Inflammatory macrophage (primary cell): ENCODE measurements around the gene UQCRC2.
"Not testable (repeated sequence)": the region's sequence is repeated elsewhere in the genome, so short reads cannot be mapped to it uniquely, and the experiment has no call there.

Source experiments
- DNase-seq, 2 donors: peaks; one replicate each; pipeline ENCODE4 v3.0.0-alpha.2; 2020 to 2022
- total RNA-seq, 18 experiments: gene quantifications; one replicate each; lab custom pipeline; 2026; ENCODE audit warnings: mixed read lengths in 6 of 18, inconsistent platforms in 2 of 18; lab: John Stamatoyannopoulos, UW

UQCRC2 gene
- 140 to 347 (median 270) reads per million in 18 experiments for total RNA-seq

DNA sequence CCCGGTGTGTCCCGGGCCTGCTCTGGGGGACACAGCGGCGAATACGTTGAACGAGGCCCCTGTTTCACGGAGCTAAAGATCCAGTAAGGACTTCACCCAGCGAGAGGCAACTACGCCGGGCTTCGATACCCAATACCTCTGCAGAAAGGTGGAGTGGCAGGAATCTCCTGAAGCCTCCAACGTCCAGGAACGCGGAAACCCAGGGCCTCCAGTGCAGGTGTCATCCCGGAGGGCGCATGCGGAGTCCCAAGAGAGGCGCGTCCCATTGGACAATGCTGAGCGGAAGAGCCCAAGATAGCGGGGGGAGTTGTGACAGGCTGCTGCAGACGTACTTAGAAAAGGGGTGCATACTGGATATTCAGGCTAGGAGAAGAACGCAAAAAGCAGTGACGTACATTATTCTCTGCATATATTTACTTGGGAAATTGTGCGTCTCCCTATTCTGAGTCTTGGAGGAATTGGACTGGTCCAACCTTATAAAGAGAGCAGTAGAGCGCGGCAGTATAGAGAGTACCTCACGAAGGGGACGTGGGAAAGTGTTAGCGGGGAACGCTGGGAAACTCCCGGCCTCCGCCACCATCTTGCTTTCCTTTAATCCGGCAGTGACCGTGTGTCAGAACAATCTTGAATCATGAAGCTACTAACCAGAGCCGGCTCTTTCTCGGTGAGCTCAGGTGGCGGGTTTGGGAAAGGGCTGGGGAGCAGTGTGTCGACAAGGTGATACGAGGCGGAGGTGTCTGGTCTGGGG is at the start of gene UQCRC2:
UQCRC2 (plus strand) TSS at position 569 of the 748 bp plus-strand sequence; CDS start at position 632, 63 bp downstream.
- DNase-seq, result peak; percentile 92 to 94

DNA sequence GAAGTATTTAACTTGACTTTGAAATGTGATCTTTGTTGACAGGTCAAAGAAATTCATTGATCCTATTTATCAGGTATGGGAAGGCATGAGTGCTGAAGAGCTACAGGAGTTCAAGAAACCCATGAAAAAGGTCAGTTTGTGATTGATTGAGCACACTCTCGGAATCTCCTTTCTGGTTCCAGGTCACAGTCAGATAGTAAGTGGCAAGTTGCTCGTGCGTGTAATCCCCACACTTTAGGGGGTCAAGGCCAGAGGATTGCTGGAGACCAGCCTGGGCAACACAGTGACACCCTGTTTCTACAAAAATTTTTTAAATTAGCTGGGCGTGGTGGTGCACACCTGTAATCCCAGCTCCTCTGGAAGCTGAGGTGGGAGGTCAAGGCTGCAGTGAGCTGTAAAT is 20.5 kb upstream of the UQCRC2 start:
- not testable (repeated sequence) for DNase-seq

DNA sequence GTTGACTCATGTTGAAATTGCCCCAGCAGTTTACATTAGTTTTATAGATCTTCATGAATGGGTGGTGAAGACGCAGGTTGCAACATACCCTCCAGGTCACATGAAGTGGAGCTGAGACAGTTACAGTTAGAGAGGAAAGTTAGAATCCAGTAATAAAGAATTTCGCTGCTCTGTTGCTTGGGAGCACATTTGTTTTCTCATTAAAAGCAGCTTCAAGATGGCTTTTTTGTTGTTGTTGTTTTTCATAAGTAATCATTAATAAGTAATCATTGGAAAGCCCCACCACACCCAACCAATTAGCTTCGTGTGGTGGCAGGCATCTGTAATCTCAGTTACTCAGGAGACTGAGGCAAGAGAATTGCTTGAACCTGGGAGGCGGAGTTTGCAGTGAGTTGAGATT is 19.8 kb upstream of the UQCRC2 start:
- DNase-seq, result not testable (repeated sequence)

DNA sequence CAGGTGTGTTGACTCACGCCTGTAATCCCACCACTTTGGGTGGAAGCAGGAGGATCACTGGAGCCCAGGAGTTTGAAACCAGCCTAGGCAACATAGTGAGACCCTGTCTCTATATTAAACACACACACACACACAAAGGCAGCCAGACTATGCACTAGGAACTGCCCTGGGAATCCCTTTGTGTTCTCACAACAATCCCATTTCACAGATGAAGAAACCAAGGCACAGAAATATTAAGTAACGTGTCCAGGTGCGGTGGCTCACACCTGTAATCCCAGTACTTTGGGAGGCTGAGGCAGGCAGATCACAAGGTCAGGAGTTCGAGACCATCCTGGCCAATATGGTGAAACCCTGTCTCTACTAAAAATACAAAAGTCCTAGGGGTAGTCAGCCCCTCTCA is 19.4 kb upstream of the UQCRC2 start:
- not testable (repeated sequence) for DNase-seq

DNA sequence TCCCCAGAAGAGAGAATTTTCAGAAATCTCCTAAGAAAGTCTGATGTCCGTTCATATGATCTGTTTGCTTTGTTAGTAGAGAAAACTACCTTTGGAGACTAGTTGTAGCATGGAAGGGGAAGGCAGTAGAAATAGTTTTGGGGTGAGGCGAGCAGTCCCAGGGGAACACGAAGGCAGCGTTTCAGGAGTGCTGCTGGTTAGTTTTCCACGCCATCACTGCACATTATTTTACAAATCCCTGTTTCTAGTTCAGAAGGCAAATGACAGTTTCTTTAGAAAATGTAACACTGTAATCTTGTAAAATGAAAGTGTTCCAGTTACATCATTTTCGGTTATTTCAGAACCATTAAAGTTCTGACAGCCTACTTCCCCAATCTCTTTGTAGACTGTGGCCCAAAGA is 16.9 kb upstream of the UQCRC2 start:
- peak in 1 of 2 donors; percentile 38 for DNase-seq

DNA sequence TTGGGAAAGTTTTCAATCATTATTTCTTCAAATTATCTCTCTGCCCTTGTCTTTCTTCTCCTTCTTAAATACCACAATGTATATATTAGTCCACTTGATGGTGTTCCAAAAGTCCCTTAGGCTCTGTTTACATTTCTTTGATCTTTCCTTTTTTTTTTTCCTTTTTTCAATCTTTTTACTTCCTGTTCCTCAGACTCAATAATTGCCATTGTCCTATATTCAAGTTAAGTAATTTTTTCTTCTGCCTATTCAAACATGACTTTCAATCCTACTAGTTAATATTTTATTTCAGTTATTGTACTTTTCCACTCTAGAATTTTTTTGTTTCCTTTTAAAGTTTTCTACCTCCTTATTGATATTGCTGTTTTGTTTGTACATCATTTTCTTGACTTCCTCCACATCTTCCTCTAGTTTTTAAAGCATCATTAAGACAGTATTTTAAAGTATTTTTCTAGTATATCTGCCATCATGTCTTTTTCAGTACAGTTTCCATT is 15.8 kb upstream of the UQCRC2 start:
- no peak for DNase-seq

DNA sequence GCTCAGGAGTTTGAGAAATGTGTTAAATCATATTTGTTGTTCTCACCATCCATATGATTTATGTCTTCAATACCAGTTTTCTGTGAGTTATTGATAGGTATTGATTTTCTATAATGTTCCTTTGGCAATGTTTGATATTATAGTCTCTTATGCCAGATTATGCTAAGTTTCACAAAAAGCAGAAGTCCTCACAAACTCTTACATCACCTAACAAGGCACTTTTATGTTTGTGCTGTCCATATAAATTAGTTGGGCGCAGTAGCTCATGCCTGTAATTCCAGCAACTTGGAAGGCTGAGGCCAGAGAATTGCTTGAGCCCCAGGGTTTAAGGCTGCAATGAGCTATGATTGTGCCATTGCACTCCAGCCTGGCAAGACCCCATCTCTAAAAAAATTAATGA is 12.6 kb upstream of the UQCRC2 start:
- peak; percentile 7 to 32 for DNase-seq

DNA sequence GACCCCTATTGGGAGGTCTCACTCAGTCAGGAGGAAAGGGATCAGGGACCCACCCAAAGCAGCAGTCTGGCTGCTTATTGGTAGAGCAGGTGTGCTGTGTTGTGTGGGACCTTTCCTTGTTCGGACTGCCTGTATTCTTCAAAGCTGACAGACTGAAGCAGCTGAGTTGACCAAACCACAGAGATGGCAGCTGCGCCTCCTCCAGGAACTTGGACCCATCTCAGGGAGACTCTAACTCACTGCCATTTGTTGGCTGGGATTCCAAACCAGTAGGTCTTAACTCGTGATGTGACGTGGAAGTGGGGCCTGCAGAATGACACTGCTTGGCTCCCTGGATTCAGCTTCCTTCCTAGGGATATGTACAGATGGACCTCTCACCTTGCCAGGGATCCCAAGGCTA is 9.6 kb upstream of the UQCRC2 start:
- DNase-seq, result no peak

DNA sequence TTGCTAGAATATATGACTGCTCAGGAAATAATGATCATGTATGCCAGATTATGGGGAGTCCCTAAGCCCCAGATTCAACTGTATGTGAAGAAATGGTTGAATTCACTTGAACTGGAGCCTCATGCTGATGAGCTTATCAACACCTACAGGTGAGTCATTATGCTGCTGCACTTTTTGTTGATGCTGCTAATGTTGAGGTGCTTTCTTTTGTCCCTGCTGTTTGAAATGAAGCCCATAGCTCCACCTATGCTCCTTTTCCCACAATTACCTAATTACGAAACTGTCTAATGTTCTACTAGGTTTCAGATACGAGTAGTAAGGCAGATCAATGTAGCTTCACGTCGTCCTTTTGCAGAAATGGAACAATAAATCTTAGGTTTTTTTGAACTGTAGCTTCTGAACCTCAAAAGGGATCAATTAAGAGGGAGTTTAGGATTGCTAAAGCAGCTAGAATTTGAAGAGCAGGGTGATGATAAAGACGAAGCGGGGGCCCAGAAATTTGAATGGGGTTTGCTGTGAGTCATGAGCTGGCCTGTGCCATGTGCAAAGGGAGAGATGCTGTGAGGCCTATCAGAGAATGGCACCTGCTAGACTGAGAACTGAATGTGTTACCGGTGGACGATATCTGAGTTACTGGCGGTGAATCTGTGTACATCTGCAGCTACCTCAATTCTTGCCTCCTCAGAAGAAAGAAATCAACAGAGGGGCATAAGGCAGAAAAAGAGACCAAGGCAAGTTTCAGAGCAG is 6.1 kb upstream of the UQCRC2 start:
- DNase-seq, result no peak

DNA sequence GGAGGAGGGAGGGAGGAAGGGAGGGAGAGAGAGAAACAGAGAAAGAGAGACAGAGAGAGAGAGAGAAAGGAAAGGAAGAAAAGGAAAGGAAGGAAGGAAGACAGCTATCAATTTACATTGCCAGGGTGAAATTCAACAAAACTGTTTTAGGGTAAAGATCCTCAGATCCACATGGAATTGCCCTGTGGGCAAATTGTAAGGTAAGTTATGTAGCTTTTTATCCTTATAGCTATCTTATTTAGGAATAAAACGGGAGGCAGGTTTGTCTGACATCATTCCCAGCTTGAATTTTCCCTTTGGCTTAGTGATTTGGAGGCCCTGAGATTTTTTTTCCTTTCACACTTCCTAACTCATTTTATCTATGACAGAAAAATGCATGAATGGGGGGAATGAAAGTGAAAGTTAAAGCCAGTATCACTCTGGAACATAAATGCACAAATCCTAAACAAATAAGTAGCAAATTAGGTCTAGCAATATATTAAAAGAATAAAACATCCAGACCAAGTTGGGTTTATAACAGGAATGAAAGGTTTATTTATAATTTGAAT is 3.4 kb upstream of the UQCRC2 start:
- DNase-seq, result no peak

DNA sequence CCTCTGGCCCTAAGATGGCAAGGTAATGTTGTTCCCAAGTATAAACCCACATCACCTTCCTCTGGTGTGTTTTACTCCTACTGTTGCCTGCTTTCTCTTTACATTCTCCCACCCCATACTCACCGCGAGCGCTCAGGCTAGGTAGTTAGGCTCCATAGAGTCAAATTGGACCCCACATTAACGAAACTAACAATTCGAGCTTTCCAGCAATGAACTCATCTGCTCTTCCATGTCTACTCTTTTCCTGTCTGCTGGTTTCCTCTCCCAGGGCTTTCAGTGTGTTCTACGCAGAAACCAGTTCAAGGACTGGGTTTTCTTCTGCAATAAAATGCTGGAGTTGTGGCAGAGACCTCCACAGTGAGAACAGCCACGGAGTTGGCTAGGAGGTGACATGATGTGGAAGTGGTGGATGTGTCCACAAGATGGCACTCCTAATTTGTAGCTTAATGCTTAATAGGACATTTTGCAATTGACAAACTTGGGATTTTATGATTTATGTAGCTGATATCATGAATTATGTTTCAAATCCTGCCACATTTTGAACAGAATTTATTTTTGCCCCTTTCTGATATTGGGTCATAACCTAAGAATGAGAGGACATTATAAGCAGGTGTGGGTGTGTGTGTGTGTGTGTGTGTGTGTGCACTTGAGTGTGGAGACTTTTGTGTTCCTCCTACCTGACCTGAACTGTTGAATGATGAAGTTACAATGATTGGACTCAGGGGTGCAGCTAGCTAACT is 2.2 kb upstream of the UQCRC2 start:
- peak; percentile 47 to 48 for DNase-seq

DNA sequence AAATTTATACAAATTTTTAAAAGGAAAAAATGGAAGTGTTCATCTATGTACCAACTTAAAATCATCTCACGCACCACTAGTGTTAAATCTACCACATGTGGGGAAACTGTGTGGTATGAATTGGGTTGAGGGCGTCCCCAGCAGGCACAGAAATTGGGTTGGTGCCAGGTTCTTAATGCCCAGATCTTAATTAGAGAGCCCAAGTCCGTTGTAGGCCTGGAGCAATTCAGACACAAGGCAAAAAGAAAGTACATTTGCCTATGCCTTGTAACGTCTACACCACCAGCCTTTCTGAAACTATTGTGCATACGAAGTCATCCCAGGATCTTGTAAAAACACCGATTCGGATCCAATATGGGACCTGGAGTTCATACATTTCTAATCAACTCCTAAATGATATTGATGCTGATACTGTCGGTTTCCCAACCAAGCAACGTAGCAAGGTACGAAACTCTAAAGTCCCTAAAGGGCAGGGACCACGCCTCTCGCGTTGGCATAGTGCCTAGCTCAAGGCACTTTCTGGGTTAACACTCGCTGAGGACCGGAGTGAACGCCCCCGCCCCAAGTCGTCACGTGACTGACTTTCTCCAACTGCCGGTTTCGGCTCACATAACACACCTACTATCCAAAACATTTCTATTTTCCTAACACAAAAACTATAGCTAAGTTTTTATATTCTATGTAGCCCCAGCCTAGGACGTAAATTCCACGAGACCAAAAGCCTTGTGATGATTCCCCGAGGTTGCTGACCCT is 945 bp upstream of the UQCRC2 start:
- peak; percentile 68 to 84 for DNase-seq

DNA sequence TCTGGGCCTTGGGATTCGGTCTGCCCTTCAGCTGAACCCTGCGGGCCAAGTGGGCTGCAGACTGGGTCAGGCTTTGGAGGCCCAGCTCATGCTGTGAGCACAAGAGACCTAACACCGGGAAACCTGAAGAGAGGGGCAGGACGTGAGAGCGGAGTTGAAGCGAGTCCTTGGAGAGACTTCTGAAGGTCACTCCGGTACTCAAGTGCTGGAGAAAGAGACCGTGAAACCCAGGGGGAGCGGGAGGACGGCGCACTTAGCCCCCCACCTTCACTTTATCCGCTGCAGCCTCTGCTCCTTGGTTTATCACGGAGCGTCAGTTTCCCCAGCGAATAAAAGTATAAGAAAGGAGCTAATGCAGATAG is 361 bp downstream of the UQCRC2 start:
- no peak for DNase-seq

DNA sequence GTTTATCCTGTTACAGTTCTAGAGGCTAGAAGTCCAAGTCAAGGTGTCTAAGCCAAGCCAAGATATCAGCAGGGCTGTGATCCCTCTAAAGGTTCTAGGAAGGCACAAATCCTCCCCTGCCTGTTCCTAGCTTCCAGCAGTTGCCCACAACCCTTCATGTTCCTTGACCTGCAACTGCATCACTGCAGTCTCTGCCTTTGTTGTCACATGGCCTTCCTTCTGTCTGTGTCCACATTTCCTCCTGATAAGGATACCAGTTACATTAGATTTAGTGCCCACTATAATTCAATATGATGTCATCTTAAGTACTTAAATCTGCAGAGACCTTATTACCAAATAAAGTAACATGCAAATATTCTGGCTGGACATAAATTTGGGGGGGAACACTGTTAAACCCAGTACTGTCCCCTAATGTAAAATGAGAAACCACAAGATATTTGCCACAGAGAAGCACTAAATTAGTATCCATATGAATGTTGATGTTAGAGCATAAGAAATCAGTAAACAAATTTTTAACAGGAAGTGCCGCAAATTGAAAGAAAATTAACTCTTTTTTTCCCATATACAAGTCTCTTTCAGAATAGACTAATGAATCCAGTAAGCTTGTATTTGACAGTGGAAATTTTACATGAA is 4.7 kb downstream of the UQCRC2 start:
- no peak for DNase-seq

DNA sequence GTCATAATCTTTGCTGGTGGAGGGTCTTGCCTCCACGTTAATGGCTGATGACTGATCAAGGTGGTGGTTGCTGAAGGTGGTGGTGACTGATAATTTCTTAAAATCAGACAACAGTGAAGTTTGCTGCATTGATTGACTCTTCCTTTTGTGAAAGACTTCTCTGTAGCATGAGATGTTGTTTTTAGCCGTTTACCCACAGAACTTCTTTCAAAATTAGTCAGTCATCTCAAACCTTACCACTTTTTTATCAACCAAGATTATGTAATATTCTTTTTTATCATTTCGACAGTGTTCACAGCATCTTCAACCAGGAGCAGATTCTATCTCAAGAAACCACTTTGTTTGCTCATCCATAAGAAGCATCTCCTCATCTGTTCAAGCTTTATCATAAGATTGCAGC is 5.9 kb downstream of the UQCRC2 start:
- no peak for DNase-seq

DNA sequence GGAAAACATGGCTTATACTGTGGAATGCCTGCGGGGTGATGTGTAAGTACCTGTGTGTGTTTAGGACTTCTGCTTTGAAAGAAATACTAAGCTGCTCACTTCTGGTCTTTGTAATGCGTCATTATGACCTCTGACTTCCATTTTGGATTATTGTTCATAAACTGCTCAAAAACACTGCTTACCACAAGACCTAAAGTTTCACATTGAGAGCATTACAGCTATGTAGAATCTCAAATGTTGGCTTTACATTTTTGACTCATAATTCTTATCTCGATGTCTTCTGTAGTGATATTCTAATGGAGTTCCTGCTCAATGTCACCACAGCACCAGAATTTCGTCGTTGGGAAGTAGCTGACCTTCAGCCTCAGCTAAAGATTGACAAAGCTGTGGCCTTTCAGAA is 9.3 kb downstream of the UQCRC2 start:
- no peak for DNase-seq

DNA sequence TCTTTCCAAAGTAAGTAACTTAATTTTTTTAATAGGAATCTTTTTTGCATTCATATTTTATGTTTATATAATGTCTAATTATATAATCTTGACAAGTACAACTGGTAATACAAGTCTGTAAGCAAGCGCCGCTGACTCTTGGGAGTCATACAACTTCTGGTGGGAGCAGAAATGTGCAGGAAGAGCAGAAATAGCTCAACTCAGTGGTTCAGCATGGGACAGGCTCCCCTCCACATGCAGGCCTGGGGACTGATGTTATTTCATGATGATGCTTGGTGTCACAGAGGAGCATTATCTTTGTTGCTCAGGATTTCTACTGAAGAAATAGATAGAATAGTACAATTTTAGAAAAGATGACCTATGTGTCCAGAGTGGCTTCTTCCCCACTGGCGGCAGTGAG is 10.7 kb downstream of the UQCRC2 start:
- DNase-seq, result no peak

DNA sequence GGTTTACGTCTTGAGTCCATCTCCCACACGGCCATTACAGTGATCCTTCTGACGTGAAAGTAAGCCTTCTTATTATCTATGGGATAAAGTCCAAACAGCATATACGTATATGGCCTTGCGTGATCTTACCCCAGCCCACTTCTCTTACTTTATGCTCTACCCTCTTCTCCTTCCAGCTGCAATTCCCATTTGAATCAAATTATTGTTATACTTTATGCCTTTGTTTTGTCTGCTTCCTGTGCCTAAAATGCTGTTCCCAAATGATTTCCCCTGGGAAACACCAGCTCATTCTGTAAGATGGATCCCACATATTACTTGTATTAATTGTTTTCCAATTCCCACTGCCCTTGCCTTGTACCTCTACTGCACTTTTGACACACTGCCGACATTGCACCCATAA is 11.2 kb downstream of the UQCRC2 start:
- DNase-seq, result no peak

DNA sequence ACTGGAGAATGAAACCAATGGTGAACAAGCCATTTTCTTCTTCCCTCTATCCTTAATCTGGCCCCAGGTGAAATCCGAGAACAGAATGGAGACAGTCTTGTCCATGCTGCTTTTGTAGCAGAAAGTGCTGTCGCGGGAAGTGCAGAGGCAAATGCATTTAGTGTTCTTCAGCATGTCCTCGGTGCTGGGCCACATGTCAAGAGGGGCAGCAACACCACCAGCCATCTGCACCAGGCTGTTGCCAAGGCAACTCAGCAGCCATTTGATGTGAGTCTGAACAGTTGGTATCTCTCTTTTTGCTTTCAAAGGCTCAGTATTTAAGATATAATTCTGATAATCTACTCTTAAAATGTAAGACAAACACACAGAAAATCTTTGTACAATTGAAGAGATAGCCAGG is 18.7 kb downstream of the UQCRC2 start:
- DNase-seq, result no peak

DNA sequence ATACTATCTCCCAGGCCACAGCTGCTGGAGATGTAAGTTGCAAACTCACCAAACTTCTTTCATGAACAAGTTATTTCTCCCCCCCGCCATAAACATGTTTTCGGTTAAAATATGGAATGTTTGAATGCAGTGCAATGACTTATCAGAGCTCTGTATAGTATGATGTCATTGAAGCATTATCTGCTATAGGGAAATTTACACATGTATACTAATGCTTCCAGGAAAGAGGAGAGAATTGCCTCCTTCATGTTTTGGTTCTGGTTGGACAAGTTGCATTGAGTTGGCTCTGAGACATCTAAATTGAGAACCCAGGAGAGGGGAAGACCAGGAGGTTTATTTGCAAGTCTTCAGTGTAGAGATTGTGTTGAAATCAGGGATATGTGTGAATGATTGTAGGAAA is 20.8 kb downstream of the UQCRC2 start:
- no peak for DNase-seq

DNA sequence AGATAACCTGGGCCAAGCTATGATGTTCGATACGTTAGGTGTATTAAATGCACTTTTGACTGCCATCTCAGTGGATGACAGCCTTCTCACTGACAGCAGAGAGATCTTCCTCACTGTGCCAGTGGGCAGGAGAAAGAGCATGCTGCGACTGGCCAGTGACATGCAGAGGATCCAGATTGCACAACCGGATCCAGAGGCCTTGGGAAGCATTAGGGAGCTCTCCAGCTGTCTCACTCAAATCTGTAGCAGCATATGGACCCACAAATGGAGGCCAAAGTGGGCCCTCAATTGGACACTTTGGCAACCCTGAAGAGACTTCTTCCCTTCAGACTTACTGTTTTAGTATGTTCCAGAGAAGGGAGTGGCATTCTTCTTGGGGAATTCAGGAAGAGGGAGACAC is 26.9 kb downstream of the UQCRC2 start:
- DNase-seq, result no peak

DNA sequence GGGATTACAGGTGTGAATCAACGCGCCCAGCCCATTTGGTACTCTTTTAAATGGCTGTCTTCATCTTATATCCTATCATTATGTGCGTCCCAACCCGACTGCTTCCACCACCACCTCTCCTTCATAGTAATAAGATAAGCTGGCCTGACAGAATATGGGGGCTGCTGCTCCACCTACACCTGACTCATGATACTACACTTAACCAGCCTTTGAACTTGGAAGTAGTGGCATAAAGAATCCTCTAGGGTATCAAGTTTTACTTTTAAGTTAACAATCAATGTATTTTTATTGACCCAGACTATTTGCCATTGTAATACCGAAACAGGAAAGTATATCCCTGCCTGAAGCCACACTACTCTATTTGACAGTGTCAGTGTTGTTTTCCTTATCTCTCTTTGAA is 28.9 kb downstream of the UQCRC2 start:
- DNase-seq, result no peak
